ENCODE results near the gene SYNGR3. TPM values are rescaled to one million over a fixed set of nuclear protein-coding genes. Genes with fewer than 3 reads are reported as not detected.

The SYNGR3 gene
- polyA plus RNA-seq, 10 donors: 0.46 to 2.1 (median 0.98) TPM

GRCh38 chr16:2040787-2041522 lies 51.2 kb downstream of the SYNGR3 start:
- DNase-seq: peak; percentile 54 to 91 (median 73)

- DNase-seq: no peak
These were observed 52.6 kb downstream of the SYNGR3 start for GRCh38 chr16:2042171-2042985.

GRCh38 chr16:2042986-2043666 lies 53.4 kb downstream of the SYNGR3 start:
- no peak for DNase-seq

Other genes starting within 250 kb of the SYNGR3 start
- gene NME3, start 218.4 kb upstream of the SYNGR3 start, polyA plus RNA-seq (ENCODE audit: insufficient read length in 10 of 10): 10 to 100 TPM; 11.2 to 33.1 (median 17.3) TPM
- 1 to 10 TPM; 3.5 to 8.5 (median 5.5) TPM for gene EME2, start 217.2 kb upstream of the SYNGR3 start, polyA plus RNA-seq (ENCODE audit: insufficient read length in 10 of 10)
- 10 to 100 TPM; 31.4 to 56.5 (median 38.5) TPM for gene MRPS34, start 216.8 kb upstream of the SYNGR3 start, polyA plus RNA-seq (ENCODE audit: insufficient read length in 10 of 10)
- 10 to 100 TPM; 15.3 to 24.8 (median 22.5) TPM for gene SPSB3, start 207.4 kb upstream of the SYNGR3 start, polyA plus RNA-seq (ENCODE audit: insufficient read length in 10 of 10)
- gene NUBP2, start 207.0 kb upstream of the SYNGR3 start, polyA plus RNA-seq (ENCODE audit: insufficient read length in 10 of 10): 10 to 100 TPM; 28.6 to 49.6 (median 35.7) TPM
- gene IGFALS, start 196.3 kb upstream of the SYNGR3 start, polyA plus RNA-seq (ENCODE audit: insufficient read length in 10 of 10): under 1 TPM in 9 of 10 donors, not detected in 1; 0.21 to 0.49 (median 0.26) TPM
- gene HAGH, start 163.1 kb upstream of the SYNGR3 start, polyA plus RNA-seq (ENCODE audit: insufficient read length in 10 of 10): 10 to 100 TPM; 28.9 to 45.3 (median 35.9) TPM
- 10 to 100 TPM; 14.5 to 25.5 (median 18.7) TPM for gene FAHD1, start 162.8 kb upstream of the SYNGR3 start, polyA plus RNA-seq (ENCODE audit: insufficient read length in 10 of 10)
- gene MEIOB, start 117.8 kb upstream of the SYNGR3 start, polyA plus RNA-seq (ENCODE audit: insufficient read length in 10 of 10): 1 to 10 TPM in 1 of 10 donors, under 1 TPM in 8, not detected in 1; 0.08 to 2.4 (median 0.50) TPM
- 1 to 10 TPM in 2 of 10 donors, not detected in 8; 1.6 to 4.3 TPM for gene HS3ST6, start 71.6 kb upstream of the SYNGR3 start, polyA plus RNA-seq (ENCODE audit: insufficient read length in 10 of 10)
- gene MSRB1, start 46.8 kb upstream of the SYNGR3 start, polyA plus RNA-seq (ENCODE audit: insufficient read length in 10 of 10): 10 to 100 TPM; 17.6 to 40.8 (median 27.6) TPM
- gene RPL3L, start 35.3 kb upstream of the SYNGR3 start, polyA plus RNA-seq (ENCODE audit: insufficient read length in 10 of 10): 10 to 100 TPM in 9 of 10 donors, 1 to 10 TPM in 1; 9.1 to 73.5 (median 46.2) TPM
- 100 to 1,000 TPM; 111 to 148 (median 127) TPM for gene NDUFB10, start 30.4 kb upstream of the SYNGR3 start, polyA plus RNA-seq (ENCODE audit: insufficient read length in 10 of 10)
- 1,000 to 10,000 TPM; 2,391 to 3,374 (median 3,214) TPM for gene RPS2, start 25.1 kb upstream of the SYNGR3 start, polyA plus RNA-seq (ENCODE audit: insufficient read length in 10 of 10)
- not detected for gene RNF151, start 23.1 kb upstream of the SYNGR3 start, polyA plus RNA-seq (ENCODE audit: insufficient read length in 10 of 10)
- 10 to 100 TPM; 18.7 to 35.0 (median 27.8) TPM for gene TBL3, start 17.9 kb upstream of the SYNGR3 start, polyA plus RNA-seq (ENCODE audit: insufficient read length in 10 of 10)
- gene NOXO1, start 8.5 kb upstream of the SYNGR3 start, polyA plus RNA-seq (ENCODE audit: insufficient read length in 10 of 10): 1 to 10 TPM in 4 of 10 donors, under 1 TPM in 6; 0.18 to 1.5 (median 0.77) TPM
- 10 to 100 TPM; 12.4 to 18.7 (median 15.5) TPM for gene GFER, start 5.8 kb upstream of the SYNGR3 start, polyA plus RNA-seq (ENCODE audit: insufficient read length in 10 of 10)
- gene ZNF598, start 19.9 kb downstream of the SYNGR3 start, polyA plus RNA-seq (ENCODE audit: insufficient read length in 10 of 10): 10 to 100 TPM; 13.7 to 25.1 (median 18.8) TPM
- 1 to 10 TPM in 6 of 10 donors, under 1 TPM in 4; 0.59 to 4.1 (median 1.3) TPM for gene NPW, start 29.8 kb downstream of the SYNGR3 start, polyA plus RNA-seq (ENCODE audit: insufficient read length in 10 of 10)
- 10 to 100 TPM; 28.3 to 62.6 (median 36.9) TPM for gene NHERF2, start 36.9 kb downstream of the SYNGR3 start, polyA plus RNA-seq (ENCODE audit: insufficient read length in 10 of 10)
- 10 to 100 TPM in 5 of 10 donors, 1 to 10 TPM in 5; 7.4 to 16.9 (median 10.3) TPM for gene NTHL1, start 57.9 kb downstream of the SYNGR3 start, polyA plus RNA-seq (ENCODE audit: insufficient read length in 10 of 10)
- 100 to 1,000 TPM in 1 of 10 donors, 10 to 100 TPM in 9; 62.2 to 104 (median 75.1) TPM for gene TSC2, start 58.0 kb downstream of the SYNGR3 start, polyA plus RNA-seq (ENCODE audit: insufficient read length in 10 of 10)
- gene PKD1, start 145.9 kb downstream of the SYNGR3 start, polyA plus RNA-seq (ENCODE audit: insufficient read length in 10 of 10): 100 to 1,000 TPM in 9 of 10 donors, 10 to 100 TPM in 1; 86.8 to 161 (median 120) TPM
- 1 to 10 TPM in 3 of 10 donors, under 1 TPM in 7; 0.33 to 1.7 (median 0.53) TPM for gene RAB26, start 158.7 kb downstream of the SYNGR3 start, polyA plus RNA-seq (ENCODE audit: insufficient read length in 10 of 10)
- gene TRAF7, start 165.8 kb downstream of the SYNGR3 start, polyA plus RNA-seq (ENCODE audit: insufficient read length in 10 of 10): 10 to 100 TPM; 37.8 to 52.6 (median 44.7) TPM
- 1 to 10 TPM in 9 of 10 donors, under 1 TPM in 1; 0.94 to 2.7 (median 1.5) TPM for gene CASKIN1, start 206.6 kb downstream of the SYNGR3 start, polyA plus RNA-seq (ENCODE audit: insufficient read length in 10 of 10)
- gene MLST8, start 215.5 kb downstream of the SYNGR3 start, polyA plus RNA-seq (ENCODE audit: insufficient read length in 10 of 10): 10 to 100 TPM; 24.4 to 38.7 (median 30.7) TPM
- 1 to 10 TPM; 3.5 to 8.0 (median 5.4) TPM for gene BRICD5, start 220.9 kb downstream of the SYNGR3 start, polyA plus RNA-seq (ENCODE audit: insufficient read length in 10 of 10)
- 10 to 100 TPM; 11.2 to 15.4 (median 13.4) TPM for gene PGP, start 224.9 kb downstream of the SYNGR3 start, polyA plus RNA-seq (ENCODE audit: insufficient read length in 10 of 10)
- 10 to 100 TPM in 8 of 10 donors, 1 to 10 TPM in 2; 9.4 to 20.1 (median 12.8) TPM for gene E4F1, start 233.6 kb downstream of the SYNGR3 start, polyA plus RNA-seq (ENCODE audit: insufficient read length in 10 of 10)
- gene DNASE1L2, start 246.5 kb downstream of the SYNGR3 start, polyA plus RNA-seq (ENCODE audit: insufficient read length in 10 of 10): 1 to 10 TPM in 2 of 10 donors, under 1 TPM in 8; 0.35 to 1.1 (median 0.71) TPM